ENCODE data around the gene MELK. TPM values are rescaled to one million over a fixed set of nuclear protein-coding genes. Genes with fewer than 3 reads are reported as not detected.
A peak's percentile ranks its signal among the peaks of the same experiment; 100 is the strongest.
"Not testable (repeated sequence)": the region's sequence is repeated elsewhere in the genome, so short reads cannot be mapped to it uniquely, and the experiment has no call there.

The MELK gene
- polyA plus RNA-seq (2013, experiment 1 of 2): 41.0 TPM
- polyA plus RNA-seq (2013, experiment 2 of 2): 42.2 TPM

- peak within 1 kb of the TSS; percentile 97 for H3K9ac ChIP-seq (ENCODE audit: low read depth, low read length)
- H3K4me3 ChIP-seq (ENCODE audit: low read length): peak within 1 kb of the TSS; percentile 100
- peaks cover 9% of the 10 kb centered on the region; the same call in 1 of the 2 replicates for H3K4me1 ChIP-seq (ENCODE audit: insufficient read depth, low read length)
- no peaks in the 10 kb centered on the region for H3K9me3 ChIP-seq (ENCODE audit: insufficient read depth, low read depth, low read length)
- peak within 1 kb of the TSS; percentile 96 for H3K27ac ChIP-seq (ENCODE audit: low read depth, low read length)
- WGBS: 1% methylated on average over 74 of the region's 74 CpGs
- H3K27me3 ChIP-seq (ENCODE audit: insufficient read depth, low read length): no peaks in the 10 kb centered on the region
- H3K36me3 ChIP-seq (ENCODE audit: insufficient read depth, low read length): 0 out of 2 replicates have a peak, but pooled peaks cover 3% of the 10 kb centered on the region
These were observed at the start of gene MELK for GRCh38 chr9:36572515-36573418. Gene MELK (plus strand): TSS chr9:36572895. CDS start chr9:36581682, 8,787 bp downstream.

GRCh38 chr9:36530224-36530623 is 42.5 kb upstream of the MELK start:
- H3K4me3 ChIP-seq (ENCODE audit: low read length): no peak overlapping the region
- H3K27me3 ChIP-seq (ENCODE audit: insufficient read depth, low read length): no peaks in the 10 kb centered on the region
- 93% methylated on average over 2 of the region's 2 CpGs for WGBS
- H3K9ac ChIP-seq (ENCODE audit: low read depth, low read length): no peak overlapping the region
- no peaks in the 10 kb centered on the region for H3K9me3 ChIP-seq (ENCODE audit: insufficient read depth, low read depth, low read length)
- H3K36me3 ChIP-seq (ENCODE audit: insufficient read depth, low read length): no peaks in the 10 kb centered on the region
- H3K4me1 ChIP-seq (ENCODE audit: insufficient read depth, low read length): no peaks in the 10 kb centered on the region
- no peak overlapping the region for H3K27ac ChIP-seq (ENCODE audit: low read depth, low read length)

DNA sequence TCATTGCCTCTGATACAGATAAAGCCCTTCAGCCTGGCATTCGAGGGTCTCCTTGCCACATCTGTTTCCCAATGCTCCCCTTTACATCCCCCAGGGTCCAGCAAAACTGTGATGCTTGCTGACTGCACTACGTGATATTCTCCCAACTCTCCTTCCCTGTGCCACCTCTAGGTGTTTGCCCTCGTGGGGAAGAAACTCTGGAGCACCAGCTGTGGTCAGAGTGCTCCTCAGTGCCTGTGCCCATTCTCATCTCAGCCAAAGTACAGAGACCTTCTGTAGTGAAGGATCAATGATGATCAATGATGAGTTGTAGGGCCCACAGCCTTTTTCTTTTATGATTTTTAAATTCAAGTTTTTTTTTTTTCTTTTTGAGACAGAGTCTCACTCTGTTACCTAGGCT is 40.3 kb upstream of the MELK start:
- Histone ChIP-seq H3K4me3 (ENCODE audit: low read length) (no peak overlapping the region), H3K4me1 (ENCODE audit: insufficient read depth, low read length) (no peaks in the 10 kb centered on the region), H3K9me3 (ENCODE audit: insufficient read depth, low read depth, low read length) (no peaks in the 10 kb centered on the region), H3K36me3 (ENCODE audit: insufficient read depth, low read length) (no peaks in the 10 kb centered on the region), H3K27ac (ENCODE audit: low read depth, low read length) (no peak overlapping the region), H3K27me3 (ENCODE audit: insufficient read depth, low read length) (no peaks in the 10 kb centered on the region), H3K9ac (ENCODE audit: low read depth, low read length) (no peak overlapping the region)
- WGBS: 86% methylated on average over 3 of the region's 3 CpGs

DNA sequence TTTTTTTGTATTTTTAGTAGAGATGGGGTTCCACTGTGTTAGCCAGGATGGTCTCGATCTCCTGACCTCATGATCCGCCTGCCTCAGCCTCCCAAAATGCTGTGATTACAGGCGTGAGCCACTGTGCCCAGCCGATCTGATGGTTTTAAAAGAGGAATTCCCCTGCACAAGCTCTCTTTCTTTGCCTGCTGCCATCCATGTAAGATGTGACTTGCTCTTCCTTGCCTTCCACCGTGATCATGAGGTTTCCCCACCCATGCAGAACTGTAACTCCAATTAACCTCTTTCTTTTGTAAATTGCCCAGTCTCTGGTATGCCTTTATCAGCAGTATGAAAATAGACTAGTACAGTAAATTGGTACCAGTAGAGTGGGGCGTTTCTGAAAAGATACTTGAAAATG is 39.0 kb upstream of the MELK start:
- H3K9me3 ChIP-seq (ENCODE audit: insufficient read depth, low read depth, low read length); H3K9ac ChIP-seq (ENCODE audit: low read depth, low read length); H3K36me3 ChIP-seq (ENCODE audit: insufficient read depth, low read length); H3K4me3 ChIP-seq (ENCODE audit: low read length); H3K27me3 ChIP-seq (ENCODE audit: insufficient read depth, low read length); H3K4me1 ChIP-seq (ENCODE audit: insufficient read depth, low read length); H3K27ac ChIP-seq (ENCODE audit: low read depth, low read length): not testable (repeated sequence)
- 92% methylated on average over 6 of the region's 6 CpGs for WGBS

- no peaks in the 10 kb centered on the region for H3K4me1 ChIP-seq (ENCODE audit: insufficient read depth, low read length)
- no peaks in the 10 kb centered on the region for H3K36me3 ChIP-seq (ENCODE audit: insufficient read depth, low read length)
- 100% methylated on average over 1 of the region's 1 CpG for WGBS
- H3K27me3 ChIP-seq (ENCODE audit: insufficient read depth, low read length): no peaks in the 10 kb centered on the region
- H3K27ac ChIP-seq (ENCODE audit: low read depth, low read length): no peak overlapping the region
- no peak overlapping the region for H3K9ac ChIP-seq (ENCODE audit: low read depth, low read length)
- no peak overlapping the region for H3K4me3 ChIP-seq (ENCODE audit: low read length)
- H3K9me3 ChIP-seq (ENCODE audit: insufficient read depth, low read depth, low read length): no peaks in the 10 kb centered on the region
These were observed 37.6 kb upstream of the MELK start for GRCh38 chr9:36535107-36535506.

- Histone ChIP-seq H3K9ac (ENCODE audit: low read depth, low read length) (no peak overlapping the region), H3K27ac (ENCODE audit: low read depth, low read length) (no peak overlapping the region), H3K9me3 (ENCODE audit: insufficient read depth, low read depth, low read length) (no peaks in the 10 kb centered on the region), H3K27me3 (ENCODE audit: insufficient read depth, low read length) (no peaks in the 10 kb centered on the region), H3K36me3 (ENCODE audit: insufficient read depth, low read length) (no peaks in the 10 kb centered on the region), H3K4me3 (ENCODE audit: low read length) (no peak overlapping the region), H3K4me1 (ENCODE audit: insufficient read depth, low read length) (no peaks in the 10 kb centered on the region)
- WGBS: 91% methylated on average over 4 of the region's 4 CpGs
These were observed 34.8 kb upstream of the MELK start for GRCh38 chr9:36537861-36538260.

DNA sequence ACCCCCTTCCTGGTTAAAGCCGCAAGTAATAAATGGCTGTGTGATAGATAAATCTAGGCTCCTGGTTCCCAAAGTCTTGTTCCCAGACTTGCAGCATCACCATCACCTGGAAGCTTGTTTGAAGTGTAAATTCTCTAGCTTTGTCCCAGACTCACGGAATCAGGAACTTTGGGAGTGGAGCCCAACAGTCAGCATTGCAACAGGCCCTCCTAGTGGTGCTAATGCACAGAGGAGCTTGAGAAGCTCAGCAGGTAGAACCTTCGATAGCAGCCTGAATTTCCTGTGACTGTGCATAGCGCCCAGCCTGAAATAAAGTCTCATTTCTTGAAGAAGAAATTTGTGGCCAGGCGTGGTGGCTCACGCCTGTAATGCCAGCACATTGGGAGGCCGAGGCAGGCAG is 30.3 kb upstream of the MELK start:
- Histone ChIP-seq H3K27me3 (ENCODE audit: insufficient read depth, low read length) (no peaks in the 10 kb centered on the region), H3K9me3 (ENCODE audit: insufficient read depth, low read depth, low read length) (no peaks in the 10 kb centered on the region), H3K4me3 (ENCODE audit: low read length) (no peak overlapping the region), H3K4me1 (ENCODE audit: insufficient read depth, low read length) (no peaks in the 10 kb centered on the region), H3K27ac (ENCODE audit: low read depth, low read length) (no peak overlapping the region), H3K36me3 (ENCODE audit: insufficient read depth, low read length) (no peaks in the 10 kb centered on the region), H3K9ac (ENCODE audit: low read depth, low read length) (no peak overlapping the region)
- WGBS: 78% methylated on average over 7 of the region's 7 CpGs

GRCh38 chr9:36543916-36544315 is 28.8 kb upstream of the MELK start:
- H3K27ac ChIP-seq (ENCODE audit: low read depth, low read length): no peak overlapping the region
- no peaks in the 10 kb centered on the region for H3K4me1 ChIP-seq (ENCODE audit: insufficient read depth, low read length)
- no peak overlapping the region for H3K9ac ChIP-seq (ENCODE audit: low read depth, low read length)
- WGBS: 94% methylated on average over 4 of the region's 7 CpGs
- no peaks in the 10 kb centered on the region for H3K9me3 ChIP-seq (ENCODE audit: insufficient read depth, low read depth, low read length)
- H3K4me3 ChIP-seq (ENCODE audit: low read length): no peak overlapping the region
- H3K36me3 ChIP-seq (ENCODE audit: insufficient read depth, low read length): no peaks in the 10 kb centered on the region
- no peaks in the 10 kb centered on the region for H3K27me3 ChIP-seq (ENCODE audit: insufficient read depth, low read length)

DNA sequence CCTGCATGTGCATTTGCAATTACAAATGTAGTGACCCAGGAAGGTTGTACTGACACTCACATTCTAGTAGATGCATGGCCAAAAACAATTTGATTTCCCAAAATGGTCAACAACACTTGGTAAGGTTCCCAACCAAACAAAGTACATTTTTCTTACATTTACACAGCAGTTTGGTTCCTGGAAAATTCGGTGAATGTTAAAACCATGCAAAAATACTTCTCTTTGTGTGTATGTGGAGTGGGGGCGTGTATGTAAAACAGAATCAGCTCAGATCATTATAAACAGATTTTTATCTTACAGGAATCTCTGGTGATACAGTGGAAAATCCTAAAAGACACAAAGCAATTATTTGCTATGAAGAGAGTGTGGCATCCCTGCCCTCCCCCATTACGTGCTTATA is 25.1 kb upstream of the MELK start:
- Histone ChIP-seq H3K36me3 (ENCODE audit: insufficient read depth, low read length) (no peaks in the 10 kb centered on the region), H3K27ac (ENCODE audit: low read depth, low read length) (no peak overlapping the region), H3K4me3 (ENCODE audit: low read length) (no peak overlapping the region), H3K27me3 (ENCODE audit: insufficient read depth, low read length) (no peaks in the 10 kb centered on the region), H3K9ac (ENCODE audit: low read depth, low read length) (no peak overlapping the region), H3K9me3 (ENCODE audit: insufficient read depth, low read depth, low read length) (no peaks in the 10 kb centered on the region), H3K4me1 (ENCODE audit: insufficient read depth, low read length) (no peaks in the 10 kb centered on the region)
- 83% methylated on average over 1 of the region's 3 CpGs for WGBS

DNA sequence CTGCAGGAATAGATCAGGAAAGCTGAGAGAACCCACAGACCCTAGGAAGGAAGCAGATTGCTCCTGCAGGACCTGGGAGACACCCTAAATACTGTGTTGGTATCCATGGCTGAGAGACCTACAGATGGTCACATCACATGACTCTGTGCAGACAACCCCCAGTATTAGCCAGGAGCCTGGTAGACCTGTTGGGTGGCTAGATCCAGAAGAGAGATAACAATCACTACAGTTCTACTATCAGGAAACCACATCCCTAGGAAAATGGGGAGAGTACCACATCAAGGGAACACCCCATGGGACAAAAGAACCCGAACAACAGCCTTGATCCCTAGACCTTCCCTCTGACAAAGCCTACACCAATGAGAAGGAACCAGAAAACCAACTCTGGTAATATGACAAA is 24.2 kb upstream of the MELK start:
- no peaks in the 10 kb centered on the region for H3K27me3 ChIP-seq (ENCODE audit: insufficient read depth, low read length)
- H3K36me3 ChIP-seq (ENCODE audit: insufficient read depth, low read length): no peaks in the 10 kb centered on the region
- H3K9me3 ChIP-seq (ENCODE audit: insufficient read depth, low read depth, low read length): no peaks in the 10 kb centered on the region
- no peaks in the 10 kb centered on the region for H3K4me1 ChIP-seq (ENCODE audit: insufficient read depth, low read length)
- no peak overlapping the region for H3K4me3 ChIP-seq (ENCODE audit: low read length)
- WGBS: 85% methylated on average over 1 of the region's 1 CpG
- H3K9ac ChIP-seq (ENCODE audit: low read depth, low read length): no peak overlapping the region
- H3K27ac ChIP-seq (ENCODE audit: low read depth, low read length): no peak overlapping the region

- Histone ChIP-seq H3K4me1 (ENCODE audit: insufficient read depth, low read length) (no peaks in the 10 kb centered on the region), H3K9me3 (ENCODE audit: insufficient read depth, low read depth, low read length) (no peaks in the 10 kb centered on the region), H3K36me3 (ENCODE audit: insufficient read depth, low read length) (no peaks in the 10 kb centered on the region), H3K4me3 (ENCODE audit: low read length) (no peak overlapping the region), H3K27ac (ENCODE audit: low read depth, low read length) (no peak overlapping the region), H3K9ac (ENCODE audit: low read depth, low read length) (no peak overlapping the region), H3K27me3 (ENCODE audit: insufficient read depth, low read length) (no peaks in the 10 kb centered on the region)
- 96% methylated on average over 8 of the region's 8 CpGs for WGBS
These were observed 22.6 kb upstream of the MELK start for GRCh38 chr9:36550135-36550534.

Measured in HUES64 (cell line).